Smooth muscle cell (in vitro differentiated cells): ENCODE results near the gene C5orf63. TPM values are rescaled to one million over a fixed set of nuclear protein-coding genes. Genes with fewer than 3 reads are reported as not detected.

Source experiments
- DNase-seq: peaks from one replicate; lab custom pipeline; 2025; ENCODE audit not compliant: unreplicated experiment; lab: John Stamatoyannopoulos, UW
- H2AFZ ChIP-seq: fragments of 200-600 bp; sonication (generic); 2 replicates; pipeline ENCODE4 v1.6.0; 2016; ENCODE audit warnings: antibody characterized with exemption, low read depth, mild to moderate bottlenecking
- H3F3A ChIP-seq: fragments of 200-600 bp; sonication (generic); 2 replicates; pipeline ENCODE4 v1.6.0; 2017; ENCODE audit warnings: antibody characterized with exemption, low read depth
- H3K27ac ChIP-seq: fragments of 200-600 bp; sonication (generic); 2 replicates; pipeline ENCODE4 v1.5.1; 2016; ENCODE audit warnings: low read depth, mild to moderate bottlenecking
- H3K27me3 ChIP-seq: fragments of 200-600 bp; sonication (generic); 2 replicates; pipeline ENCODE4 v1.6.1; 2016; ENCODE audit warnings: low read depth, mild to moderate bottlenecking
- H3K36me3 ChIP-seq: fragments of 200-600 bp; sonication (generic); 2 replicates; pipeline ENCODE4 v1.5.1; 2016; ENCODE audit warnings: low read depth
- H3K4me1 ChIP-seq: fragments of 200-600 bp; sonication (generic); 2 replicates; pipeline ENCODE4 v1.5.1; 2016; ENCODE audit warnings: low read depth
- H3K4me2 ChIP-seq: fragments of 200-600 bp; sonication (generic); 2 replicates; pipeline ENCODE4 v1.6.0; 2016; ENCODE audit warnings: mild to moderate bottlenecking
- H3K4me3 ChIP-seq: fragments of 200-600 bp; sonication (generic); 2 replicates; pipeline ENCODE4 v1.5.1; 2016; ENCODE audit warnings: mild to moderate bottlenecking
- H3K79me2 ChIP-seq: fragments of 200-600 bp; sonication (generic); 2 replicates; pipeline ENCODE4 v1.6.0; 2016; ENCODE audit warnings: low read depth, mild to moderate bottlenecking
- H3K9ac ChIP-seq: fragments of 200-600 bp; sonication (generic); 2 replicates; pipeline ENCODE4 v1.6.0; 2016; ENCODE audit warnings: low read depth
- H3K9me3 ChIP-seq: fragments of 200-600 bp; sonication (generic); replicated peaks from 2 replicates; pipeline ENCODE4 v1.5.1; 2016; ENCODE audit warnings: low read depth
- H4K20me1 ChIP-seq: fragments of 200-600 bp; sonication (generic); 2 replicates; pipeline ENCODE4 v1.6.0; 2016; ENCODE audit warnings: low read depth
- CTCF ChIP-seq: fragments of 200-600 bp; sonication (generic); IDR thresholded peaks from 2 replicates; pipeline ENCODE4 v1.5.1; 2017; ENCODE audit warnings: borderline replicate concordance, mild to moderate bottlenecking, antibody characterized with exemption; ENCODE audit not compliant: insufficient read depth, poor library complexity, severe bottlenecking
- WGBS: methylation state at CpG from one replicate; pipeline ENCODE4 v1.1.7; 2016; ENCODE audit warnings: low lambda C conversion rate; 5-methylcytosine and 5-hydroxymethylcytosine counted together
- polyA plus RNA-seq: library from polyadenylated mRNA; unstranded; fragments of >200 nt; fragmentation: Nextera tagmentation; extraction: Ambion mirVana; gene quantifications from 2 replicates; pipeline ENCODE4 v1.2.1, GENCODE V29; 2016
- total RNA-seq: library from RNA; depleted of rRNA; stranded (reverse); fragments of >200 nt; gene quantifications from 2 replicates; pipeline ENCODE4 v1.2.3, GENCODE V29; 2014

C5orf63 gene
- total and polyA plus RNA-seq, 2 experiments from 2014 or later: 2.1 TPM; not detected in 1

GRCh38 chr5:127040796-127041520, 32.3 kb downstream of the C5orf63 start:
- Histone ChIP-seq H3F3A (no peaks in the 10 kb centered on the region), H2AFZ (no peak overlapping the region), H3K4me2 (no peak overlapping the region), H3K79me2 (no peaks in the 10 kb centered on the region), H3K27me3 (no peaks in the 10 kb centered on the region), H4K20me1 (no peaks in the 10 kb centered on the region), H3K9me3 (no peaks in the 10 kb centered on the region), H3K36me3 (no peaks in the 10 kb centered on the region), H3K4me3 (no peak overlapping the region), H3K4me1 (no peaks in the 10 kb centered on the region), H3K9ac (no peak overlapping the region), H3K27ac (no peak overlapping the region)
- DNase-seq: no peak
- 48% methylated on average over 9 of the region's 9 CpGs for WGBS
- TF ChIP-seq CTCF: no peak

DNA sequence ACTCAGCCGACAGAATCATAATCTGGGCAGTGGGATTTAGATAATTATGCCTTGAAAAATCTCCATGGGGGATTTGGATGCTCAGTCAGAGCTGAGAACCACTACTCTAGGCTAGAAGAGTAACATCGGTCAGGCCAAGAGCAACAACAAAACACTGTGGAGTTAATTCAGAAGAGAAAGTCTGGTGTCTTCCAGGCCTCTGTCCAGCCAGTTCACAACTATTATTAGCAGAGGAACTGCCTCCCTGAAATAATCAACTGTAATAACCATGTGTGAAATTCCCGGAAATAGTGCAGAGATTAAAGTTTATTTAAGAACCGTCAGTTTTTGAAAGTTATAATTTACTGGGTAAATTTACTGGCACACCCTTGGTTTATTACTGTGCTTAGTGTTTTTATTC, 34.8 kb downstream of the C5orf63 start:
- H3K4me2 ChIP-seq: no peak overlapping the region
- TF ChIP-seq CTCF: no peak
- no peak overlapping the region for H2AFZ ChIP-seq
- no peaks in the 10 kb centered on the region for H3K79me2 ChIP-seq
- no peaks in the 10 kb centered on the region for H4K20me1 ChIP-seq
- no peak overlapping the region for H3K4me3 ChIP-seq
- H3K27me3 ChIP-seq: peaks cover 2% of the 10 kb centered on the region
- no peak overlapping the region for H3K9ac ChIP-seq
- H3K27ac ChIP-seq: no peak overlapping the region
- no peaks in the 10 kb centered on the region for H3F3A ChIP-seq
- no peaks in the 10 kb centered on the region for H3K4me1 ChIP-seq
- no peaks in the 10 kb centered on the region for H3K9me3 ChIP-seq
- 85% methylated on average over 4 of the region's 4 CpGs for WGBS
- DNase-seq: no peak
- no peaks in the 10 kb centered on the region for H3K36me3 ChIP-seq

DNA sequence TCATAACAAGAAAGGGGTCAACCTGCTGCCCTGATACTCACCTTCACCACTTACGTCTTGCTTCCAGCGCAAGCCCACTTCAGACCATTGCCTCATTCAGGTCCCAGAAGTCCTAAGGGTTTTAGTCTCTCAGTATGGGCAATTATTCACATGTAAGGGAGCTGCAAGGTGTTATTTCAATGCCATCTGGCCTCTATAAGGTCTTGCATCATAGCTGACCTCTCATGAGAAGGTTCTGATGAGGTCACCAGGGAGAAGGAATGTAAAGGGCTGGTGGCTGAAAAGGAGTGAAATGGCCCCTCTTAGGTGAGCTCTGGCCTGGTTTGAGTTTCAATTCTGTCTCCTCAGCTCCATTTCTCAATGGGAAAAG, 41.5 kb downstream of the C5orf63 start:
- H3K27ac ChIP-seq: no peak overlapping the region
- no peaks in the 10 kb centered on the region for H3F3A ChIP-seq
- no peaks in the 10 kb centered on the region for H3K9me3 ChIP-seq
- H2AFZ ChIP-seq: no peak overlapping the region
- H3K79me2 ChIP-seq: peaks cover 7% of the 10 kb centered on the region
- no peaks in the 10 kb centered on the region for H4K20me1 ChIP-seq
- H3K4me3 ChIP-seq: no peak overlapping the region
- H3K9ac ChIP-seq: no peak overlapping the region
- no peak for TF ChIP-seq CTCF
- 90% methylated on average over 2 of the region's 2 CpGs for WGBS
- DNase-seq: no peak
- no peaks in the 10 kb centered on the region for H3K36me3 ChIP-seq
- H3K27me3 ChIP-seq: peaks cover 7% of the 10 kb centered on the region
- H3K4me2 ChIP-seq: no peak overlapping the region
- peaks cover 3% of the 10 kb centered on the region for H3K4me1 ChIP-seq
